Astrocyte (in vitro differentiated cells and primary cell): ENCODE results near the gene IQSEC3.
"Not testable (repeated sequence)": the region's sequence is repeated elsewhere in the genome, so short reads cannot be mapped to it uniquely, and the experiment has no call there.

Experiments used
- EZH2 ChIP-seq: IDR thresholded peaks from 2 replicates; pipeline ENCODE4 v1.6.1; 2012; ENCODE audit warnings: mild to moderate bottlenecking, low read length, inconsistent platforms; ENCODE audit not compliant: insufficient read depth
- TF ChIP-seq, protein P1 (sequence below): IDR thresholded peaks from 2 replicates; pipeline ENCODE4 v1.5.1; 2011; ENCODE audit warnings: low read depth, mild to moderate bottlenecking, inconsistent platforms, low read length, moderate library complexity; ENCODE audit not compliant: insufficient read depth

DNA sequence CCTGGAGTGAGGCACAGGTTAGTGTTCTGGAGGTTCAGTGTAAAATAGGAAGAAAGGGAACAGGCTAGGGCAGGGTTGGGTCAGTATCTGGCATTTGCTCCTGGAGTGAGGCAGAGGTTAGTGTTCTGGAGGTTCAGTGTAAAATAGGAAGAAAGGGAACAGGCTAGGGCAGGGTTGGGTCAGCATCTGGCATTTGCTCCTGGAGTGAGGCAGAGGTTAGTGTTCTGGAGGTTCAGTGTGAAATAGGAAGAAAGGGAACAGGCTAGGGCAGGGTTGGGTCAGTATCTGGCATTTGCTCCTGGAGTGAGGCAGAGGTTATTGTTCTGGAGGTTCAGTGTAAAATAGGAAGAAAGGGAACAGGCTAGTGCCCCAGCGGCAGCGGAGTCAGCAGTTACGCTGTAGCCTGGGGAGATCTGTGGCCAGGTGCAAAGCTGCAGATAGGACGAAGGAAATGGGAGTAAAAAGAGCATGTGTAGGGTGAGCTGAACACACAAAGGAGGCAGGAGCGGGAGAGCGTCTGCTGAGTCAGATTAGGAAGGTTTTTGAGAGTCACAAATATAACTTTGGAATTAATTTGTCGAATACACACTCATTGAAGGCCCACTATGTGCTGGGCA lies 67.2 kb downstream of the IQSEC3 start:
- TF ChIP-seq, protein P1, sequence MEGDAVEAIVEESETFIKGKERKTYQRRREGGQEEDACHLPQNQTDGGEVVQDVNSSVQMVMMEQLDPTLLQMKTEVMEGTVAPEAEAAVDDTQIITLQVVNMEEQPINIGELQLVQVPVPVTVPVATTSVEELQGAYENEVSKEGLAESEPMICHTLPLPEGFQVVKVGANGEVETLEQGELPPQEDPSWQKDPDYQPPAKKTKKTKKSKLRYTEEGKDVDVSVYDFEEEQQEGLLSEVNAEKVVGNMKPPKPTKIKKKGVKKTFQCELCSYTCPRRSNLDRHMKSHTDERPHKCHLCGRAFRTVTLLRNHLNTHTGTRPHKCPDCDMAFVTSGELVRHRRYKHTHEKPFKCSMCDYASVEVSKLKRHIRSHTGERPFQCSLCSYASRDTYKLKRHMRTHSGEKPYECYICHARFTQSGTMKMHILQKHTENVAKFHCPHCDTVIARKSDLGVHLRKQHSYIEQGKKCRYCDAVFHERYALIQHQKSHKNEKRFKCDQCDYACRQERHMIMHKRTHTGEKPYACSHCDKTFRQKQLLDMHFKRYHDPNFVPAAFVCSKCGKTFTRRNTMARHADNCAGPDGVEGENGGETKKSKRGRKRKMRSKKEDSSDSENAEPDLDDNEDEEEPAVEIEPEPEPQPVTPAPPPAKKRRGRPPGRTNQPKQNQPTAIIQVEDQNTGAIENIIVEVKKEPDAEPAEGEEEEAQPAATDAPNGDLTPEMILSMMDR = not testable (repeated sequence)
- not testable (repeated sequence) for TF ChIP-seq EZH2
